Right cardiac atrium (tissue), 5 donors: Measurements from ENCODE around the gene MGLL. TPM values are rescaled to one million over a fixed set of nuclear protein-coding genes. Genes with fewer than 3 reads are reported as not detected.
"Not testable (repeated sequence)": the region's sequence is repeated elsewhere in the genome, so short reads cannot be mapped to it uniquely, and the experiment has no call there.

Experiments used
- ATAC-seq, 2 donors: fragments of 200-7000 bp; cut with Tn5 transposase; one replicate each; pipeline versions ENCODE4 v1.8.0 to v1.9.1; 2020; ENCODE audit warnings: moderate library complexity in 2 of 2, mild to moderate bottlenecking in 1 of 2
- DNase-seq, 3 donors: peaks; one replicate each; pipeline ENCODE4 v3.0.0-alpha.2; 2020
- H3K27ac ChIP-seq: one replicate; pipeline ENCODE4 v1.5.1; 2013; ENCODE audit warnings: mild to moderate bottlenecking, low read length, control low read depth, moderate library complexity
- H3K27me3 ChIP-seq: one replicate; pipeline ENCODE4 v1.6.1; 2013; ENCODE audit not compliant: control insufficient read depth, insufficient read depth
- H3K4me1 ChIP-seq: one replicate; pipeline ENCODE4 v1.6.1; 2013; ENCODE audit warnings: low read length; ENCODE audit not compliant: control insufficient read depth, insufficient read depth
- H3K4me3 ChIP-seq: one replicate; pipeline ENCODE4 v1.5.1; 2013; ENCODE audit warnings: low read length, control low read depth
- H3K9me3 ChIP-seq: one replicate; pipeline ENCODE4 v1.6.1; 2013; ENCODE audit warnings: low read length; ENCODE audit not compliant: control insufficient read depth
- WGBS: extraction: QIAGEN DNeasy Blood & Tissue Kit; methylation state at CpG from one replicate; pipeline ENCODE4 v1.1.7; 2013; 5-methylcytosine and 5-hydroxymethylcytosine counted together
- intact Hi-C, 4 donors: fragments of 100-400 bp; cut with DNase I; formaldehyde crosslinking; loops; one replicate each; pipeline versions ENCODE4 v1.11.0 to v1.14.0; 2022 to 2023
- polyA plus RNA-seq: library from polyadenylated mRNA; stranded (reverse); fragments of 200-250 nt; gene quantifications from one replicate; pipeline ENCODE4 v1.2.3, GENCODE V29; 2013
- total RNA-seq, 4 donors: library from RNA; stranded (reverse); fragmentation: NEBNext Ultra II Directional; extraction: Animal tissue kit (Norgen Biotek cat#: 25700); gene quantifications; one replicate each; pipeline ENCODE4 v1.2.1, GENCODE V29; 2021
- donor health status: healthy with polysubstance abuse.
- donor health status: DM: no; HTN: yes; CAD: no.
- donor health status: DM: no; HTN: no; CAD: no.
- donor health status: DM: no; HTN: yes; CAD: no; lungs with severe emphysema.
- donor health status: DM: yes; HTN: yes; CAD: no.

MGLL gene
- total and polyA plus RNA-seq, 5 donors = 52.2 to 80.4 (median 64.9) TPM

- Histone ChIP-seq H3K27ac (peak overlapping the region; percentile 90), H3K27me3 (no peaks in the 10 kb centered on the region), H3K9me3 (no peaks in the 10 kb centered on the region), H3K4me3 (no peak overlapping the region), H3K4me1 (peaks cover 38% of the 10 kb centered on the region)
- 58% methylated on average over 9 of the region's 9 CpGs for WGBS
- ATAC-seq (peak in 1 of 2 donors; percentile 30), DNase-seq (peak in 2 of 3 donors; percentile 15 to 53)
- intact Hi-C loops = no loop called here
Observed at GRCh38 chr3:127712461-127712860, 109.9 kb downstream of the MGLL start.

- Histone ChIP-seq H3K4me1 (peaks cover 39% of the 10 kb centered on the region), H3K27ac (peak overlapping the region; percentile 90), H3K27me3 (no peaks in the 10 kb centered on the region), H3K9me3 (no peaks in the 10 kb centered on the region), H3K4me3 (no peak overlapping the region)
- DNase-seq (peak in 2 of 3 donors; percentile 4 to 30), ATAC-seq (no peak)
- WGBS = 95% methylated on average over 14 of the region's 14 CpGs
- intact Hi-C loops = no loop called here
Observed at GRCh38 chr3:127711896-127712295, 110.4 kb downstream of the MGLL start.

- no peak overlapping the region for H3K27ac ChIP-seq
- no peaks in the 10 kb centered on the region for H3K9me3 ChIP-seq
- H3K4me1 ChIP-seq = peaks cover 41% of the 10 kb centered on the region
- WGBS = 81% methylated on average over 14 of the region's 14 CpGs
- intact Hi-C loops = no loop called here
- H3K27me3 ChIP-seq = no peaks in the 10 kb centered on the region
- DNase-seq = peak in 2 of 3 donors; percentile 8 to 20
- ATAC-seq = no peak
- no peak overlapping the region for H3K4me3 ChIP-seq
Observed at GRCh38 chr3:127711021-127711695, 111.2 kb downstream of the MGLL start.

- Histone ChIP-seq H3K27ac (peak overlapping the region; percentile 15), H3K4me3 (no peak overlapping the region), H3K27me3 (no peaks in the 10 kb centered on the region), H3K4me1 (peaks cover 42% of the 10 kb centered on the region), H3K9me3 (no peaks in the 10 kb centered on the region)
- intact Hi-C loops = no loop called here
- WGBS = 85% methylated on average over 18 of the region's 18 CpGs
- DNase-seq = peak; percentile 28 to 48 (median 28)
- ATAC-seq = no peak
Observed at GRCh38 chr3:127710155-127710941, 112.0 kb downstream of the MGLL start.

GRCh38 chr3:127709320-127710060, 112.8 kb downstream of the MGLL start:
- H3K27me3 ChIP-seq = no peaks in the 10 kb centered on the region
- peak overlapping the region; percentile 22 for H3K27ac ChIP-seq
- intact Hi-C loops = no loop called here

GRCh38 chr3:127708837-127709236, 113.5 kb downstream of the MGLL start:
- 84% methylated on average over 2 of the region's 2 CpGs for WGBS
- Histone ChIP-seq H3K27me3 (no peaks in the 10 kb centered on the region), H3K9me3 (no peaks in the 10 kb centered on the region), H3K27ac (peak overlapping the region; percentile 11), H3K4me1 (peaks cover 34% of the 10 kb centered on the region), H3K4me3 (no peak overlapping the region)
- DNase-seq (no peak), ATAC-seq (no peak)
- intact Hi-C loops = no loop called here

More at GRCh38 chr3:127709320-127710060, 112.8 kb downstream of the MGLL start:
- no peak overlapping the region for H3K4me3 ChIP-seq
- H3K4me1 ChIP-seq = peaks cover 37% of the 10 kb centered on the region
- ATAC-seq = no peak
- H3K9me3 ChIP-seq = no peaks in the 10 kb centered on the region
- 71% methylated on average over 3 of the region's 3 CpGs for WGBS
- peak in 1 of 3 donors; percentile 16 for DNase-seq

GRCh38 chr3:127707851-127708411, 114.4 kb downstream of the MGLL start:
- Histone ChIP-seq H3K9me3 (no peaks in the 10 kb centered on the region), H3K4me3 (no peak overlapping the region), H3K27me3 (no peaks in the 10 kb centered on the region), H3K4me1 (peaks cover 32% of the 10 kb centered on the region), H3K27ac (peak overlapping the region; percentile 55)
- DNase-seq = peak; percentile 40 to 78 (median 71)
- peak; percentile 42 to 67 for ATAC-seq
- intact Hi-C loops = no loop called here
- 29% methylated on average over 13 of the region's 13 CpGs for whole genome bisulfite sequencing

GRCh38 chr3:127706785-127707351, 115.4 kb downstream of the MGLL start:
- DNase-seq (peak in 2 of 3 donors; percentile 10 to 46), ATAC-seq (peak; percentile 18 to 23)
- Histone ChIP-seq H3K27ac (peak overlapping the region; percentile 83), H3K4me1 (peaks cover 30% of the 10 kb centered on the region), H3K4me3 (no peak overlapping the region), H3K27me3 (no peaks in the 10 kb centered on the region), H3K9me3 (no peaks in the 10 kb centered on the region)
- intact Hi-C loops = no loop called here
- 76% methylated on average over 16 of the region's 16 CpGs for WGBS

GRCh38 chr3:127706312-127706711, 116.0 kb downstream of the MGLL start:
- peaks cover 34% of the 10 kb centered on the region for H3K4me1 ChIP-seq
- WGBS = 59% methylated on average over 7 of the region's 7 CpGs
- no peak overlapping the region for H3K4me3 ChIP-seq
- peak overlapping the region; percentile 83 for H3K27ac ChIP-seq
- ATAC-seq (peak; percentile 40 to 58), DNase-seq (peak; percentile 72 to 87 (median 85))
- intact Hi-C loops = no loop called here
- no peaks in the 10 kb centered on the region for H3K27me3 ChIP-seq
- no peaks in the 10 kb centered on the region for H3K9me3 ChIP-seq

GRCh38 chr3:127704840-127705239, 117.5 kb downstream of the MGLL start:
- 97% methylated on average over 4 of the region's 4 CpGs for WGBS
- DNase-seq, H3K9me3 ChIP-seq, intact Hi-C loops, H3K4me3 ChIP-seq, ATAC-seq, H3K27ac ChIP-seq, H3K27me3 ChIP-seq: not testable (repeated sequence)
- peaks cover 34% of the 10 kb centered on the region for H3K4me1 ChIP-seq
